ENCODE results near the gene ARHGAP29. TPM values are rescaled to one million over a fixed set of nuclear protein-coding genes. Genes with fewer than 3 reads are reported as not detected.

The ARHGAP29 gene
- total and polyA plus RNA-seq, 10 of the 15 experiments (the other 5 are each of a cell fraction or from before 2014, with no cell fraction given): under 0.01 to 0.43 (median 0.10) TPM; not detected in 4

DNA sequence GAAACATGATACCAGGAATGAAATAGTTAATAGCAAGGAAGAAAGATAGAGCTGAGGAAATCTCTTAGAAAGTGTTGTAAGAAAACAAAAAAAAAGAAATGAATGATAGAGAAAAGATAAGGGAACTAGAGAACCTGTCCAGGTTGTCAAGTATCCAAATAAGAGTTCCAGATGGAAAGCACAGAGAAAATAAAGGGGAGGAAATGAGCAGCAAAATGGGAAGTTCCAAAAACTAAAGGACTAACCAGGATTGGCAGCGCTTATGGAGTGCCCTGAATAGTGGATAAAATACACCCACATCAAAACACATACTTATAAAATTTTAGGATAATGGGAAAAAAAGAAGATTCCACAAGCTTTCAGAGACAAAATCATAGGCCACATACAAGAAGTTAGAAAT lies 55.2 kb downstream of the ARHGAP29 start:
- Histone ChIP-seq H3K4me1 (ENCODE audit: control insufficient read depth, insufficient read depth, low read length) (no peaks in the 10 kb centered on the region), H3K4me3 (no peak overlapping the region), H3K27me3 (replicated peaks in 1 of 2; ENCODE audit: control insufficient read depth in 2 of 2, insufficient read depth in 2 of 2, low read length in 1 of 2) (no peaks in the 10 kb centered on the region; a peak in 2 of 4 replicates), H3K27ac (ENCODE audit: control insufficient read depth, insufficient read depth) (no peak overlapping the region), H4K20me1 (ENCODE audit: control insufficient read depth, insufficient read depth) (no peaks in the 10 kb centered on the region), H3K9me3 (replicated peaks; ENCODE audit: control insufficient read depth, insufficient read depth, low read length) (no peaks in the 10 kb centered on the region), H3K79me2 (ENCODE audit: control insufficient read depth, insufficient read depth, low read length) (no peaks in the 10 kb centered on the region), H3K4me2 (ENCODE audit: control insufficient read depth, insufficient read depth) (no peak overlapping the region), H3K9ac (ENCODE audit: control insufficient read depth, insufficient read depth, low read length) (no peak overlapping the region), H3K36me3 (ENCODE audit: control insufficient read depth in 2 of 2, insufficient read depth in 2 of 2, low read length in 1 of 2) (no peaks in the 10 kb centered on the region), H2AFZ (ENCODE audit: control insufficient read depth, low read depth, low read length) (no peak overlapping the region)
- ATAC-seq (no peak), DNase-seq (ENCODE audit: low read depth, low spot score) (no peak), FAIRE-seq (no peak)
- ChIA-PET RAD21 (ENCODE audit: unreplicated experiment) (no interaction called here), POLR2A (no interaction called here), SMC1A (ENCODE audit: uncharacterized antibody, unreplicated experiment) (interaction anchor here (1.0 to 1.8 kb wide), 2 partner anchors 17 to 146 kb away, joined by 3 to 5 read pairs; no protein-coding TSS in a partner anchor), CTCF (no interaction called here)
- no TSS peak for BruUV-seq (replicated peaks)
- intact Hi-C loops (cut with micrococcal nuclease; ENCODE audit: unreplicated experiment) (no loop called here), in situ Hi-C loops (cut with MboI) (no loop called here)
- WGBS (ENCODE audit: insufficient coverage, insufficient replicate concordance, low lambda C conversion rate, missing lambda C conversion rate): 85% methylated on average over 1 of the region's 1 CpG
- no peak for TF ChIP-seq NFIC (IDR thresholded peaks at IDR 0.05; ENCODE audit: low read depth, low read length)
- no peak for TF ChIP-seq ZNF24 (IDR thresholded peaks at IDR 0.05)

DNA sequence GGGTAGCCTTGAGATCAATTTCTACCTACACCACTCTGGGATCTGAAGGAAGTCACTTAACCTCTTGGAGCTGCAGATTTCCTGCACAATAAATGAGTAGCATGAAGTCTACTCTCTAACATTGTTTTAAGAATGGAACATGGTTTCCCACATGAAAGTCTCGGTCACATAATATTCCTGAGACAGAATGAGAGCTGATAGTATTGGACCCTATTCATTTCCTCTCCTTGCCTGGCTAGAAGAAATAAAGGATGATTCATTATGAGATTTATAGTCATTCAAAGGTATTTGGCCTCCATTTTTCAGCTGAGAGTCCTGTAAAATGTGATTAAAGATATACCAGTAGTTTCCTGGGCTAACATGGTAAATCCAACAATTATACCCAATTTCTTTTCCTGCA lies 56.7 kb downstream of the ARHGAP29 start:
- Histone ChIP-seq H3K36me3 (ENCODE audit: control insufficient read depth in 2 of 2, insufficient read depth in 2 of 2, low read length in 1 of 2) (no peaks in the 10 kb centered on the region), H3K27me3 (replicated peaks in 1 of 2; ENCODE audit: control insufficient read depth in 2 of 2, insufficient read depth in 2 of 2, low read length in 1 of 2) (no peaks in the 10 kb centered on the region; a peak in 2 of 4 replicates), H3K27ac (ENCODE audit: control insufficient read depth, insufficient read depth) (no peak overlapping the region), H3K4me3 (no peak overlapping the region), H3K9ac (ENCODE audit: control insufficient read depth, insufficient read depth, low read length) (no peak overlapping the region), H3K4me2 (ENCODE audit: control insufficient read depth, insufficient read depth) (no peak overlapping the region), H3K79me2 (ENCODE audit: control insufficient read depth, insufficient read depth, low read length) (no peaks in the 10 kb centered on the region), H4K20me1 (ENCODE audit: control insufficient read depth, insufficient read depth) (no peaks in the 10 kb centered on the region), H2AFZ (ENCODE audit: control insufficient read depth, low read depth, low read length) (no peak overlapping the region), H3K4me1 (ENCODE audit: control insufficient read depth, insufficient read depth, low read length) (no peaks in the 10 kb centered on the region), H3K9me3 (replicated peaks; ENCODE audit: control insufficient read depth, insufficient read depth, low read length) (no peaks in the 10 kb centered on the region)
- FAIRE-seq (no peak), DNase-seq (ENCODE audit: low read depth, low spot score) (no peak), ATAC-seq (no peak)
- in situ Hi-C loops (cut with MboI) (no loop called here), intact Hi-C loops (cut with micrococcal nuclease; ENCODE audit: unreplicated experiment) (no loop called here)
- no TSS peak for BruUV-seq (replicated peaks)
- 77% methylated on average over 1 of the region's 1 CpG for WGBS (ENCODE audit: insufficient coverage, insufficient replicate concordance, low lambda C conversion rate, missing lambda C conversion rate)
- ChIA-PET SMC1A (ENCODE audit: uncharacterized antibody, unreplicated experiment) (no interaction called here), POLR2A (no interaction called here), CTCF (no interaction called here), RAD21 (ENCODE audit: unreplicated experiment) (no interaction called here)
- TF ChIP-seq, protein P1, sequence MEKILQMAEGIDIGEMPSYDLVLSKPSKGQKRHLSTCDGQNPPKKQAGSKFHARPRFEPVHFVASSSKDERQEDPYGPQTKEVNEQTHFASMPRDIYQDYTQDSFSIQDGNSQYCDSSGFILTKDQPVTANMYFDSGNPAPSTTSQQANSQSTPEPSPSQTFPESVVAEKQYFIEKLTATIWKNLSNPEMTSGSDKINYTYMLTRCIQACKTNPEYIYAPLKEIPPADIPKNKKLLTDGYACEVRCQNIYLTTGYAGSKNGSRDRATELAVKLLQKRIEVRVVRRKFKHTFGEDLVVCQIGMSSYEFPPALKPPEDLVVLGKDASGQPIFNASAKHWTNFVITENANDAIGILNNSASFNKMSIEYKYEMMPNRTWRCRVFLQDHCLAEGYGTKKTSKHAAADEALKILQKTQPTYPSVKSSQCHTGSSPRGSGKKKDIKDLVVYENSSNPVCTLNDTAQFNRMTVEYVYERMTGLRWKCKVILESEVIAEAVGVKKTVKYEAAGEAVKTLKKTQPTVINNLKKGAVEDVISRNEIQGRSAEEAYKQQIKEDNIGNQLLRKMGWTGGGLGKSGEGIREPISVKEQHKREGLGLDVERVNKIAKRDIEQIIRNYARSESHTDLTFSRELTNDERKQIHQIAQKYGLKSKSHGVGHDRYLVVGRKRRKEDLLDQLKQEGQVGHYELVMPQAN (conservative IDR thresholded peaks at IDR 0.05): no peak
- TF ChIP-seq MYB (IDR thresholded peaks at IDR 0.05; ENCODE audit: borderline replicate concordance, low read depth, low read length): no peak
- TF ChIP-seq, protein P2, sequence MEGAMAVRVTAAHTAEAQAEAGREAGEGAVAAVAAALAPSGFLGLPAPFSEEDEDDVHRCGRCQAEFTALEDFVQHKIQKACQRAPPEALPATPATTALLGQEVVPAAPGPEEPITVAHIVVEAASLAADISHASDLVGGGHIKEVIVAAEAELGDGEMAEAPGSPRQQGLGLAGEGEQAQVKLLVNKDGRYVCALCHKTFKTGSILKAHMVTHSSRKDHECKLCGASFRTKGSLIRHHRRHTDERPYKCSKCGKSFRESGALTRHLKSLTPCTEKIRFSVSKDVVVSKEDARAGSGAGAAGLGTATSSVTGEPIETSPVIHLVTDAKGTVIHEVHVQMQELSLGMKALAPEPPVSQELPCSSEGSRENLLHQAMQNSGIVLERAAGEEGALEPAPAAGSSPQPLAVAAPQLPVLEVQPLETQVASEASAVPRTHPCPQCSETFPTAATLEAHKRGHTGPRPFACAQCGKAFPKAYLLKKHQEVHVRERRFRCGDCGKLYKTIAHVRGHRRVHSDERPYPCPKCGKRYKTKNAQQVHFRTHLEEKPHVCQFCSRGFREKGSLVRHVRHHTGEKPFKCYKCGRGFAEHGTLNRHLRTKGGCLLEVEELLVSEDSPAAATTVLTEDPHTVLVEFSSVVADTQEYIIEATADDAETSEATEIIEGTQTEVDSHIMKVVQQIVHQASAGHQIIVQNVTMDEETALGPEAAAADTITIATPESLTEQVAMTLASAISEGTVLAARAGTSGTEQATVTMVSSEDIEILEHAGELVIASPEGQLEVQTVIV (IDR thresholded peaks at IDR 0.05; ENCODE audit: borderline replicate concordance, partially characterized antibody): no peak
- TF ChIP-seq, protein P3, sequence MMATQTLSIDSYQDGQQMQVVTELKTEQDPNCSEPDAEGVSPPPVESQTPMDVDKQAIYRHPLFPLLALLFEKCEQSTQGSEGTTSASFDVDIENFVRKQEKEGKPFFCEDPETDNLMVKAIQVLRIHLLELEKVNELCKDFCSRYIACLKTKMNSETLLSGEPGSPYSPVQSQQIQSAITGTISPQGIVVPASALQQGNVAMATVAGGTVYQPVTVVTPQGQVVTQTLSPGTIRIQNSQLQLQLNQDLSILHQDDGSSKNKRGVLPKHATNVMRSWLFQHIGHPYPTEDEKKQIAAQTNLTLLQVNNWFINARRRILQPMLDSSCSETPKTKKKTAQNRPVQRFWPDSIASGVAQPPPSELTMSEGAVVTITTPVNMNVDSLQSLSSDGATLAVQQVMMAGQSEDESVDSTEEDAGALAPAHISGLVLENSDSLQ (IDR thresholded peaks at IDR 0.05): no peak
- no peak for TF ChIP-seq TCF12 (IDR thresholded peaks at IDR 0.05; ENCODE audit: low read depth, low read length)
- no peak for TF ChIP-seq CEBPB (IDR thresholded peaks at IDR 0.05; ENCODE audit: borderline replicate concordance in 1 of 2, low read depth in 2 of 2, low read length in 2 of 2)
- TF ChIP-seq MTA3 (IDR thresholded peaks at IDR 0.05; ENCODE audit: borderline replicate concordance, low read length): no peak
- no peak for TF ChIP-seq TAF1 (IDR thresholded peaks at IDR 0.05; ENCODE audit: borderline replicate concordance, low read depth, low read length)
- TF ChIP-seq EP300 (IDR thresholded peaks at IDR 0.05; ENCODE audit: borderline replicate concordance in 1 of 2, control insufficient read depth in 1 of 2, low read depth in 2 of 2, low read length in 2 of 2): no peak

Data from GM12878 (cell line).